Iris pigment epithelial cell (primary cell): ENCODE data around the gene PCGF6.

Experiments used
- DNase-seq: peaks from one replicate; pipeline ENCODE4 v3.0.0-alpha.2; 2011; ENCODE audit warnings: low read depth

PCGF6 gene

GRCh38 chr10:103256613-103257012 lies 94.3 kb downstream of the PCGF6 start:
- no peak for DNase-seq

GRCh38 chr10:103254538-103255325 lies 96.2 kb downstream of the PCGF6 start:
- DNase-seq = peak; percentile 50

GRCh38 chr10:103254113-103254512 lies 96.8 kb downstream of the PCGF6 start:
- DNase-seq = no peak
